Right atrium auricular region (tissue), 2 donors: ENCODE measurements around the gene DNAH12. TPM values are rescaled to one million over a fixed set of nuclear protein-coding genes. Genes with fewer than 3 reads are reported as not detected.

ENCODE experiments used
- DNase-seq: peaks from one replicate; pipeline ENCODE4 v3.0.0-alpha.2; 2019; ENCODE audit warnings: low spot score
- H3K27ac ChIP-seq, 2 donors: fragments of 200-600 bp; sonication (generic); 1 replicate in 1 of 2; 2 replicates in 1 of 2; pipeline ENCODE4 v1.5.1; 2016 to 2019
- H3K27me3 ChIP-seq, 2 donors: fragments of 200-600 bp; sonication (generic); one replicate each; pipeline versions ENCODE4 v1.5.1 to v1.6.0; 2017 to 2019
- H3K36me3 ChIP-seq: fragments of 200-600 bp; sonication (generic); one replicate; pipeline ENCODE4 v1.5.1; 2016
- H3K4me1 ChIP-seq, 2 donors: fragments of 200-600 bp; sonication (generic); one replicate each; pipeline versions ENCODE4 v1.5.1 to v1.6.0; 2017 to 2019
- H3K4me3 ChIP-seq, 2 donors: fragments of 200-600 bp; sonication (generic); 1 replicate in 1 of 2; 2 replicates in 1 of 2; pipeline ENCODE4 v1.5.1; 2017 to 2019; ENCODE audit warnings: mild to moderate bottlenecking in 1 of 2, moderate library complexity in 1 of 2
- H3K9me3 ChIP-seq, 2 donors: fragments of 200-600 bp; sonication (generic); one replicate each; pipeline ENCODE4 v1.5.1; 2019
- total RNA-seq, 2 donors: library from RNA; depleted of rRNA; stranded (reverse); fragments of >200 nt; gene quantifications; one replicate each; pipeline ENCODE4 v1.1.0, GENCODE V29; 2016
- TF ChIP-seq, protein P1 (sequence below), 2 donors: fragments of 200-600 bp; sonication (generic); IDR thresholded peaks; one replicate each; pipeline ENCODE4 v1.5.1; 2019; ENCODE audit warnings: antibody characterized with exemption in 2 of 2

DNAH12 gene
- total RNA-seq, 2 donors from 2014 or later, result 0.08 TPM; not detected in 1

DNA sequence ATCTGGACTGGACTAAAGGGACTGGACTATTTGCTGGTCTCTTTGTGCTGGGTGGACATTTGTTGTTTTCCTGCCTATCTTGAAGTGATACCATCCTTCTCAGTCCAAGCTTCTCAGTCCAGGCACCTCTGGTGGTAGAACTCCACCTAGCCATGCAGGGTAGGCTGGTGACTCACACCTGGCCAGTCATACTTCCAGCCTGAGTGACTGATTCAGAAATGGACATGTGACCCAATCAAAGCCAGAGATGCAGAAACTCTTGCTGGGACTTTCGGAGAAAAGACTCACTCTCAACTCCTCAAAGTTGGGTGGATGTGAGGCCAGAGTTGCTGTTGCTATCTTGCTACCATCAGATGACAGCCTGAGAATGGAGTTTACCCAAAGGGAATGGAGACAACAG lies 246.1 kb downstream of the DNAH12 start:
- H3K4me1 ChIP-seq, result no peaks in the 10 kb centered on the region
- H3K36me3 ChIP-seq, result no peaks in the 10 kb centered on the region
- H3K4me3 ChIP-seq, result no peak overlapping the region
- H3K27me3 ChIP-seq, result no peaks in the 10 kb centered on the region
- no peak for DNase-seq
- TF ChIP-seq, protein P1, sequence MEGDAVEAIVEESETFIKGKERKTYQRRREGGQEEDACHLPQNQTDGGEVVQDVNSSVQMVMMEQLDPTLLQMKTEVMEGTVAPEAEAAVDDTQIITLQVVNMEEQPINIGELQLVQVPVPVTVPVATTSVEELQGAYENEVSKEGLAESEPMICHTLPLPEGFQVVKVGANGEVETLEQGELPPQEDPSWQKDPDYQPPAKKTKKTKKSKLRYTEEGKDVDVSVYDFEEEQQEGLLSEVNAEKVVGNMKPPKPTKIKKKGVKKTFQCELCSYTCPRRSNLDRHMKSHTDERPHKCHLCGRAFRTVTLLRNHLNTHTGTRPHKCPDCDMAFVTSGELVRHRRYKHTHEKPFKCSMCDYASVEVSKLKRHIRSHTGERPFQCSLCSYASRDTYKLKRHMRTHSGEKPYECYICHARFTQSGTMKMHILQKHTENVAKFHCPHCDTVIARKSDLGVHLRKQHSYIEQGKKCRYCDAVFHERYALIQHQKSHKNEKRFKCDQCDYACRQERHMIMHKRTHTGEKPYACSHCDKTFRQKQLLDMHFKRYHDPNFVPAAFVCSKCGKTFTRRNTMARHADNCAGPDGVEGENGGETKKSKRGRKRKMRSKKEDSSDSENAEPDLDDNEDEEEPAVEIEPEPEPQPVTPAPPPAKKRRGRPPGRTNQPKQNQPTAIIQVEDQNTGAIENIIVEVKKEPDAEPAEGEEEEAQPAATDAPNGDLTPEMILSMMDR (IDR thresholded peaks at IDR 0.05), result no peak
- H3K27ac ChIP-seq, result no peak overlapping the region
- no peaks in the 10 kb centered on the region for H3K9me3 ChIP-seq

- Histone ChIP-seq H3K36me3 (no peaks in the 10 kb centered on the region), H3K27ac (no peak overlapping the region), H3K4me1 (peaks cover 0 to 7% of the 10 kb centered on the region in 2 donors), H3K27me3 (no peaks in the 10 kb centered on the region), H3K4me3 (no peak overlapping the region), H3K9me3 (no peaks in the 10 kb centered on the region)
- TF ChIP-seq, protein P1 (IDR thresholded peaks at IDR 0.05), result no peak
- DNase-seq, result no peak
Observed at GRCh38 chr3:57292897-57293526, 251.1 kb downstream of the DNAH12 start.

GRCh38 chr3:57292159-57292896 lies 251.8 kb downstream of the DNAH12 start, which contains the start of gene ASB14:
Gene ASB14, minus strand, starts transcription at chr3:57292685. Its CDS starts 652 bp downstream, at chr3:57292033.
- Histone ChIP-seq H3K9me3 (no peaks in the 10 kb centered on the region), H3K27ac (no peak within 1 kb of the TSS), H3K4me1 (peaks cover 0 to 7% of the 10 kb centered on the region in 2 donors), H3K36me3 (no peaks in the 10 kb centered on the region), H3K4me3 (no peak within 1 kb of the TSS), H3K27me3 (no peaks in the 10 kb centered on the region)
- no peak for DNase-seq
- TF ChIP-seq, protein P1 (IDR thresholded peaks at IDR 0.05), result no peak

DNA sequence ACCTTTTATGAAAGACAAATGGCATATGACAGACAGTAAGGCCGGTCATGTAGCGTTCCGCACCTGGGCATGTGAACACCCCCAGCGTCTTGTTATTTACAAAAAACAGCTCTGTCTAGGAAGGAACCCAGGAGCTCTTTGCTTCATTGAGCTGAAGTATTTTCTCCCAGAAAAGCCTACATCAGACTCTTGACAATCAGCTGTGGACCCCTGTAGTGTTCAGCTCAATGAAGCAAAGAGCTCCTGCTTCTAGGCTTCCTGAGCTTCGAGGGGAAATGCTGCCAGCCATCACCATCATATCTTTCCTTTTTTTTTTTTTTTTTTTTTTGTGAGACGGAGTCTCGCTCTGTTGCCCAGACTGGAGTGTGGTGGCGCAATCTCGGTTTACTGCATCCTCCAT lies 255.7 kb downstream of the DNAH12 start:
- TF ChIP-seq, protein P1 (IDR thresholded peaks at IDR 0.05), result no peak
- Histone ChIP-seq H3K4me1 (peaks cover 0 to 7% of the 10 kb centered on the region in 2 donors), H3K9me3 (no peaks in the 10 kb centered on the region), H3K4me3 (no peak overlapping the region), H3K27ac (no peak overlapping the region), H3K36me3 (no peaks in the 10 kb centered on the region), H3K27me3 (no peaks in the 10 kb centered on the region)
- no peak for DNase-seq

DNA sequence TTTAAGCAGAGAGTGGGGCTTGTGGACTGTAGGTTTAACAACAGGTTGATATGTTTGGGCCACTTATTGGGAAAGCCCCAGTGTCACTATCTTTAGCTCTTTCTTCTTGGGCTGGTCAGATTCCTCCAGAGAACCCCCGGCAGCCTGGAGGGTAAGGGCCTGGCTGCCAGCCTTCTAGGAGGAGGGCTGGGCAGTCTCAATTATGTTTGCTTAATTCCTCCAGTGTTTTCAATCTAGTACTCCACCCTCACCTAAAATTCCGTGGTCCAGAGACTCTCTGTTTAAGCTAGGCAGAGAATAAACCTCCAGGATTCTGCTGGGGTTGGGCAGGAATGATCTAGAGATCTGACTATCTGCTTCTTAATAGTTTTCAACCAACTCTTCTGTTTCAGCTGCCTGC lies 256.9 kb downstream of the DNAH12 start:
- H3K36me3 ChIP-seq, result no peaks in the 10 kb centered on the region
- no peak overlapping the region for H3K27ac ChIP-seq
- no peaks in the 10 kb centered on the region for H3K4me1 ChIP-seq
- TF ChIP-seq, protein P1 (IDR thresholded peaks at IDR 0.05), result no peak
- DNase-seq, result no peak
- no peaks in the 10 kb centered on the region for H3K27me3 ChIP-seq
- H3K4me3 ChIP-seq, result no peak overlapping the region
- no peaks in the 10 kb centered on the region for H3K9me3 ChIP-seq
